Glomerular endothelial cell (primary cell): Measurements from ENCODE around the gene VSIG1. TPM values are rescaled to one million over a fixed set of nuclear protein-coding genes. Genes with fewer than 3 reads are reported as not detected.

Experiments
- DNase-seq: peaks from one replicate; pipeline ENCODE4 v3.0.0-alpha.2; 2011; ENCODE audit warnings: low read depth, low spot score; ENCODE audit errors: extremely low read depth
- total RNA-seq: library from RNA; depleted of rRNA; stranded (reverse); fragments of >200 nt; gene quantifications from 2 replicates; pipeline ENCODE4 v1.2.3, GENCODE V29; 2015

The VSIG1 gene
- 0.44 and 1.6 TPM in 2 replicates for total RNA-seq

- DNase-seq: no peak
Observed at GRCh38 chrX:108044554-108045256, at the start of gene VSIG1. Gene VSIG1 (plus strand): TSS chrX:108045065. CDS start chrX:108045131, 66 bp downstream.

DNA sequence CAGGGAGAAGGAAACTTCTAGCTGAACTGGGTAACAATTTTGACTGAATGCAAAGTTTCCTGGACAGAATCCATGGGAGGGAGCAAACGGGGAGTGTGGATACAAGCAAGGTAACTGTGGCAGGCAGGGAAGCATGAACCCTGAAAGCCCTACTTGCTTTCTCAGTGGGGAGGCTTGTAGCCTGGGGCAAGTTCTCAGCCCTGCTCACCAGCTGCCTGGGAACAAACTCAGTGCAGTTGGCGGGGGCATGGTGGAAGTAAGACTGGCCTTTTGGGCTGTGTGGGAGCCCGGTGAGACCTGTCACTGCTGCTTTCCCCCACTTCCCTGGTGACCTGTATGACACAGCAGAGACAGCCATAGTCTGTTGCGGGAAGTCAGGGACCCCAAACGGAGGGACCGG, 48.7 kb upstream of the VSIG1 start:
- no peak for DNase-seq

- no peak for DNase-seq
Observed at GRCh38 chrX:108000751-108001150, 44.1 kb upstream of the VSIG1 start.

GRCh38 chrX:108001218-108001814, 43.5 kb upstream of the VSIG1 start:
- no peak for DNase-seq

DNA sequence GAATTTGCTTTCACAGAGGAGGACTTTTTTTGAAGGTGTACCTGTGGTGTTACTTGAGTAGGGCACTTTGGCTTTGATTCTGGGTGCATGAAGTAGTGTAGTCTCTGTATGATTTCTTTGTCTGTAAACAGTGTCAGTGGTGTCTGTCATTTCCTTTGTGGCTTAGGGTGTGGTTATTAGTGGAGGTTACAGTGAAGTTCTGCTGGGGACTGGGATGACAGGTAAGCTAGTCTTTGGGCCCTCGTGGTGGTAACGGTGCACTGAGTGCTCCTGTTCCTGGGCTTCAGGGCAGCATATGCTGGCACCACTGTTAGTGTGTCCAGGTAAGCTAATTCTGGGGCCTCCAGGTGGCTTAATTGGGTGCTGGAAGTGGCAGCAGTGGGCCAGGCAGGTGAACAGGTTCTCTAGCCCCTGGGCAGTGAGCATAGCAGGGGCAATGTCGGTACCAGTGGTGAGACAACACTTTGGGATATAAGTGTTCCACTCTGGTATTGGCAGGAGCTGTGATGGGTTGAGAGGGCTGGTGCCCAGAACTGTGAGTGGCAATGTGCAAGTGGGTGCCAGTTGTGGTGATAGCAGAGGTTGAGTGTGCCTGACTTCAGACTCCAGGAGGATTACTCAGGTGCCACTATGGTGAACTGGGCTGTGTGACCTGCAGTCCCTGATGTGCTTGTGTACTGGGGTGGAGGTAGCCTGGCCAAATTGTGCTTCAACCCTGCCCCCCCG, 26.0 kb upstream of the VSIG1 start:
- DNase-seq: no peak

- no peak for DNase-seq
Observed at GRCh38 chrX:108019382-108019875, 25.4 kb upstream of the VSIG1 start.

DNA sequence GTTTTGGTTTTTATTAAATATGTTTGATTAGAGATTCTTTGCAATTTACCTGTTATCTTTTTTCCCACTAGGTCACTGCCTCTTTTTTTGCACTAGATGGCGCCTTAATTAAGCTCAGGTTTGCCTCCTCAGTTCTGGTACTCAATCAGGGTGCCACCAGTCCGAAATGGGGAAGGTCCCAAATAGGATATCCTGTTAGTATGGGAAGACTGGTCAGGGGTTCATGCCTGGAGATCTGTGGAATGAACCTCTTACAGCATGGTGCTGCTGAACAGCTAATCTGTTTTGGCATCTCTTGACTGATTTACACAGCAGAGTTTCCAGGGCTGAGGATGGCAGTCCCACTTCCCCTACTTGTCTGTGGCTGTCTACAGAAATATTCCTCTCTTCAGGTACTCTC, 24.2 kb upstream of the VSIG1 start:
- no peak for DNase-seq

DNA sequence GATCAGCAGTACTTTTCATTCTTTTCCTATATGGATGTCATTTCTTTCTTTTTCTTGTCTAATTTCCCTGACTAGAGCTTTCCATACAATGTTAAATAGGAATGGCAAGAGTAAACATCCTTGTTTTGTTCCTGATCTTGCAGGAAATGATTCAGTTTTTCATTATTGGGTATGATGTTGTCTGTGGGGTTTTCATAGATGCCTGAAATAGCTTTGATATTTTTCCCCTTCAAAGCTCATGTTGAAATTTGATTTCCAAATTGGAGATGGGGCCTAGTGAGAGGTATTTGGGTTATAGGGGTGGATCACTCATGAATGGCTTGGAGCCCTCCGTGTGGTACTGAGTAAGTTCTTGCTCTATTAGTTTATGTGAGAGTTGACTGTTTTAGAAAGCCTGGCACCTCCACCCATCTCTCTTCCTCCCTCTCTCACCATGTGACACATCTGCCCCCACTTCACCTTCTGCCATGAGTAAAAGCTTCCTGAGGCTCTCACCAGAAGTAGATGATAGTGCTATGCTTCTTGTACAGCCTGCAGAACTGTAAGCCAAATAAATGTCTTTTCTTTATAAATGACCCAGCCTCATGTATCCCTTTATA, 22.3 kb upstream of the VSIG1 start:
- DNase-seq: no peak

- no peak for DNase-seq
Observed at GRCh38 chrX:108025376-108025775, 19.5 kb upstream of the VSIG1 start.

DNA sequence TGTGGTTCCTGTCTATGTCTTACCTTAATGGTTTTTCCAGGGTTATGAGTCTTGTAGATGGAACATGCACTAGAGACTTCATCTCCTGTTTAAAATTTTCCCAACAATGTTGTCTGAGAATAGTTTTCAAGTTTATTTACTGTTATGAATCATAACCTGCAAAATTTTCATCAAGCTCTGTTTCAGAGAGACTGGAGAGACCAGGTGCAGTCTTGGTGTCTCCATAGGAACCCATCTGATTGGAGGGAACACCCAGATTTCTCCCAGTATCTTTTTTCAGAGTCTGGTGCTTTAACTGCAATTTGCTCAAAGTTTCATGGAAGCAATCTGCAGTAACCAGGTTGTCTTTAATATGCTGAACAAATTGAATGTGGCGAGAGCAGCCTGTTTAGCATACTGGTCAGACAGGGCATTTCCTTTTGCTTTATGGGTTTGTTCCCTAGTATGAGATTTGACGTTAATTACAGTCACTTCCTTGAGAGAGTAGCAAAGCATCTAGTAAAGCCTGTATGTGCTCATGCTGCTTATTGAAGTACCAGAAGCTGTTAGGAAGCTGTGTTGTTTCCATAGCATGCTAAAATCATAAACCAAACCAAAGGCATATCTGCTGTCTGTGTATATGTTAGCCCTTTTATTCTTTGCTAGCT, 18.8 kb upstream of the VSIG1 start:
- peak; percentile 64 for DNase-seq

- DNase-seq: no peak
Observed at GRCh38 chrX:108028854-108029253, 16.0 kb upstream of the VSIG1 start.

- DNase-seq: no peak
Observed at GRCh38 chrX:108029928-108030711, 14.7 kb upstream of the VSIG1 start.

- no peak for DNase-seq
Observed at GRCh38 chrX:108032944-108033343, 11.9 kb upstream of the VSIG1 start.

GRCh38 chrX:108033890-108034289, 11.0 kb upstream of the VSIG1 start:
- DNase-seq: no peak

DNA sequence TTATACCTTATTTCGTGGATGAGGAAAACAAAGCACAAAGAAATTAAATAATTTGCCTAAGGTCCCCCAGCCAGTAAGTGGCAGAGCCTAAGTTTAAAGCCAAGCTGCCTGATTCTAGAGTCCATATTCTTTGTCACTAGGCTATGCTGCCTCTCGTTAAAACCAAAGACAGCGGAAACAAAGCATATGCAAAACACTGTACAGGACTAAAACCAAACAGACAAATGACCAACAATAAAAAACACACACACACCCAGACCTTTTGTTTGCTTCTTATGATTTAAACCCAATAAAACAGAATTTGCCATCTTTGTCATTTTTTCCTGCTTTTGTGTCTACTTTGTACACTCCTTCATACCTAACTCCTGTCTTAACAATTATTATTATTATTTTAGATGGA, 10.1 kb upstream of the VSIG1 start:
- no peak for DNase-seq

DNA sequence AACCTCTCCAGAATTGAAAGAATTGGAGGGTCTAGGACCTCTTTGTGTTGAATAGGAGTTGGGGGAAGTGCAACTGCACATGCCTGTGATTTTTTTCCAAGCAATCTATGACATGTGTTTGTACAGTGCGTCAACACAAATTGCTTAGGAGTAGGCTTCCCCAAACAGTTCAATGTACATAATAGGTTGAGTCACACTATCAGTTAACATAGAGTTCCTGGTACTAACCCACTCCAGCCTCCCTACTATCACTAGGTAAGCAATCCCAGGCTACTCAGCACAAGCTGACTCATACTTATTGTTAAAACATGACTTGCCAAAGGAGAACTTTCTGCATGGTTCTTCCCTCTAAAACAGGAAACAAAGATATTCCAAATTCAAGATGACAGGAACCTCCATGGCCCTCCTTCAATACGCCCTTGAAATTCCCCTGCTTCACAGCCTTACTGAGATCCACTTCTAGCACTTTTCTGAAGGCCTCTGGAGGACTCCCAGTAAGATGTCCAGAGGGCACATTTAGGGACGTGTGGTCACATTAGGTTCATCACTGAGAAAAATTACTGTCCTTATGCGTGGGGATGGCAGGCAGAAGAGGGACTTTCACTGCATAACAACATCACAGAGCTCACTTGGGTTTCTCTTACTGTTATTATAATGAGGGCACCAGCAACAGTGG, 8.4 kb upstream of the VSIG1 start:
- peak; percentile 77 for DNase-seq

GRCh38 chrX:108049649-108050048, 4.8 kb downstream of the VSIG1 start:
- DNase-seq: no peak

DNA sequence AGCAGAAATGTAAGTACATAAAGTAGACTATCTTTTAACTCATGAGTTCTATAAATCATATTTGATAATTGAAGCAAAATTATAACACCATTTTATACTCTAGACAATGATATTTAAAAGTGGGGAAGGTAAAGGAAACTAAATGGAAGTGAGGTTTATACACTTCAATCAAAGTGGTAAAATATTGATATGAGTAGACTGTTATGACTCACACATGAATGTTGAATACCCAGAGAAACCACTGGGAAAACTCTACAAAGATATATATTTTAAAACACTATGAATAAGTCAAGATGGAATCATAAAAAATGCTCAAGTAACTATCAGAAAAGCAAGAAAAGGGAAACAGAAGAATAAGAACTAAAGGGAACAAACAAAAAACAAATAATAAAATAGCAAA, 8.4 kb downstream of the VSIG1 start:
- DNase-seq: no peak

- DNase-seq: no peak
Observed at GRCh38 chrX:108055546-108055945, 10.7 kb downstream of the VSIG1 start.

DNA sequence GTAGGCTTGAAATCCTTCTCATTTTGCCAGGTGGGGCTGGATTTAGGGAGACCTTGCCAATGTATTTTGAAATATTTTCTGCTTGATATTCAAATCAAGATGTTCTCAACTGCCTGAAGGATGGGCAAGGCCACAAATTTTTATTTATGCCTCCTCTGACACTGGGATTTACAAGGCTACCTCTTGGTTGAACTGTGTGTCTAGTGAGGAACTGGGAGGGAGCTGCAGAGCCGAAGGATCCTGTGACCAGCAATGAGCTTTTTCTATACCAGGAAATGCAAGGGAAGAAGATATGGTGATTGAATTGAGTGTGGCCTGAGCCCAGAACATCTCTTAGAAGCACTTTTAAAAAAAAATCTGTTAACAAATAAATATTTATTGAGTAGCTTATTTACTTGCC, 14.9 kb downstream of the VSIG1 start:
- no peak for DNase-seq
